H1 (cell line): ENCODE measurements around the gene PIGH.

ENCODE experiments used
- CBX5 ChIP-seq: fragments of 300-800, 300-1000 bp; sonication (generic); IDR thresholded peaks from 2 replicates; pipeline ENCODE4 v1.7.1; 2016; ENCODE audit warnings: antibody characterized with exemption, low read length, low read depth
- CHD2 ChIP-seq: IDR thresholded peaks from 2 replicates; pipeline ENCODE4 v1.6.1; 2012; ENCODE audit warnings: low read length, improper control_type of control experiment
- EP300 ChIP-seq, 2 experiments: IDR thresholded peaks; 1 replicate in 1 of 2; 2 replicates in 1 of 2; pipeline ENCODE4 v1.6.1; 2011 to 2012; ENCODE audit warnings: low read depth in 2 of 2, low read length in 2 of 2, mild to moderate bottlenecking in 2 of 2, borderline replicate concordance in 1 of 2, inconsistent platforms in 1 of 2, moderate library complexity in 1 of 2
- EZH2 ChIP-seq: fragments of 200-600 bp; sonication (generic); IDR thresholded peaks from 2 replicates; pipeline ENCODE4 v1.7.1; 2012; ENCODE audit warnings: low read depth, mild to moderate bottlenecking, moderate library complexity, low read length, inconsistent platforms; ENCODE audit not compliant: severe bottlenecking
- GTF2F1 ChIP-seq: IDR thresholded peaks from 2 replicates; pipeline ENCODE4 v1.6.1; 2012; ENCODE audit warnings: low read depth, low read length, improper control_type of control experiment, borderline replicate concordance
- POLR2A ChIP-seq, 2 experiments: IDR thresholded peaks; 1 replicate in 1 of 2; 2 replicates in 1 of 2; pipeline ENCODE4 v1.6.1; 2011; ENCODE audit warnings: low read depth in 2 of 2, low read length in 2 of 2, mild to moderate bottlenecking in 2 of 2; ENCODE audit errors: control extremely low read depth in 1 of 2
- RBBP5 ChIP-seq: IDR thresholded peaks from 2 replicates; pipeline ENCODE4 v1.7.1; 2012; ENCODE audit warnings: low read depth, mild to moderate bottlenecking, inconsistent platforms, low read length, moderate library complexity, borderline replicate concordance
- YY1 ChIP-seq: IDR thresholded peaks from 2 replicates; pipeline ENCODE4 v1.6.1; 2011; ENCODE audit warnings: low read depth, mild to moderate bottlenecking, low read length
- TF ChIP-seq, protein P1 (sequence below), 3 experiments: IDR thresholded peaks; 1 replicate in 2 of 3; 2 replicates in 1 of 3; pipeline versions ENCODE4 v1.5.1 to v1.6.1; 2011; ENCODE audit warnings: low read length in 3 of 3, mild to moderate bottlenecking in 3 of 3, inconsistent platforms in 2 of 3, low read depth in 1 of 3, moderate library complexity in 1 of 3; ENCODE audit not compliant: insufficient read depth in 1 of 3; ENCODE audit errors: control extremely low read depth in 1 of 3
- TF ChIP-seq, protein P2 (sequence below): IDR thresholded peaks from 2 replicates; pipeline ENCODE4 v1.6.1; 2012; ENCODE audit warnings: low read length, inconsistent platforms

DNA sequence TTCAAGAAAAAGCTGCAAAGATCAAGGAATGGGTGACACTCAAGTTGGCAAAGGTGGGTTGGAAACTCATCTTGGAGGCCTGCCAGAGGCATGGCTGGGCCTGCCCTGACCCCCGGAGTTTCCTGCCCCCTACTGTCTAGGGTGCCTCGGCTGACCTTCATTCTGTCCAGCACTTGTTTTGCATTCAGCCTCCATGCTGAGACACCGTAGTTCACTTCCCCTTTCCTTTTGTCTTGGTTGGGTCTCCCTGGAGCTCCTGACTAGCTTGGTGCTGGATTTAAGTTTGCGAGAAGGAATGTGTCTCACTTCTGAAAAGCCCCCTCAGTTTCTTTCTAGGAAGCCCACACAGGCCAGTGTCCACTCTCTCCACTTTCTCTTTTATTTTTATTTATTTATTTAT lies 40.4 kb downstream of the PIGH start:
- no peak for TF ChIP-seq POLR2A (IDR thresholded peaks at IDR 0.05; ENCODE audit: control extremely low read depth in 1 of 2, low read depth in 2 of 2, low read length in 2 of 2)
- no peak for TF ChIP-seq EP300 (IDR thresholded peaks at IDR 0.05; ENCODE audit: borderline replicate concordance in 1 of 2, low read depth in 2 of 2, low read length in 2 of 2)
- TF ChIP-seq GTF2F1: no peak
- TF ChIP-seq CHD2: no peak
- TF ChIP-seq EZH2: no peak
- TF ChIP-seq YY1: no peak
- TF ChIP-seq, protein P1, sequence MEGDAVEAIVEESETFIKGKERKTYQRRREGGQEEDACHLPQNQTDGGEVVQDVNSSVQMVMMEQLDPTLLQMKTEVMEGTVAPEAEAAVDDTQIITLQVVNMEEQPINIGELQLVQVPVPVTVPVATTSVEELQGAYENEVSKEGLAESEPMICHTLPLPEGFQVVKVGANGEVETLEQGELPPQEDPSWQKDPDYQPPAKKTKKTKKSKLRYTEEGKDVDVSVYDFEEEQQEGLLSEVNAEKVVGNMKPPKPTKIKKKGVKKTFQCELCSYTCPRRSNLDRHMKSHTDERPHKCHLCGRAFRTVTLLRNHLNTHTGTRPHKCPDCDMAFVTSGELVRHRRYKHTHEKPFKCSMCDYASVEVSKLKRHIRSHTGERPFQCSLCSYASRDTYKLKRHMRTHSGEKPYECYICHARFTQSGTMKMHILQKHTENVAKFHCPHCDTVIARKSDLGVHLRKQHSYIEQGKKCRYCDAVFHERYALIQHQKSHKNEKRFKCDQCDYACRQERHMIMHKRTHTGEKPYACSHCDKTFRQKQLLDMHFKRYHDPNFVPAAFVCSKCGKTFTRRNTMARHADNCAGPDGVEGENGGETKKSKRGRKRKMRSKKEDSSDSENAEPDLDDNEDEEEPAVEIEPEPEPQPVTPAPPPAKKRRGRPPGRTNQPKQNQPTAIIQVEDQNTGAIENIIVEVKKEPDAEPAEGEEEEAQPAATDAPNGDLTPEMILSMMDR (IDR thresholded peaks at IDR 0.05; ENCODE audit: control extremely low read depth in 1 of 3, insufficient read depth in 1 of 3, low read depth in 1 of 3, low read length in 3 of 3): no peak
- TF ChIP-seq CBX5: no peak
- TF ChIP-seq, protein P2, sequence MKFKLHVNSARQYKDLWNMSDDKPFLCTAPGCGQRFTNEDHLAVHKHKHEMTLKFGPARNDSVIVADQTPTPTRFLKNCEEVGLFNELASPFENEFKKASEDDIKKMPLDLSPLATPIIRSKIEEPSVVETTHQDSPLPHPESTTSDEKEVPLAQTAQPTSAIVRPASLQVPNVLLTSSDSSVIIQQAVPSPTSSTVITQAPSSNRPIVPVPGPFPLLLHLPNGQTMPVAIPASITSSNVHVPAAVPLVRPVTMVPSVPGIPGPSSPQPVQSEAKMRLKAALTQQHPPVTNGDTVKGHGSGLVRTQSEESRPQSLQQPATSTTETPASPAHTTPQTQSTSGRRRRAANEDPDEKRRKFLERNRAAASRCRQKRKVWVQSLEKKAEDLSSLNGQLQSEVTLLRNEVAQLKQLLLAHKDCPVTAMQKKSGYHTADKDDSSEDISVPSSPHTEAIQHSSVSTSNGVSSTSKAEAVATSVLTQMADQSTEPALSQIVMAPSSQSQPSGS: no peak
- TF ChIP-seq RBBP5: no peak
